HEK293 (cell line): Measurements from ENCODE around the gene TSPAN3.

Source experiments
- CTCF ChIA-PET: fragments of 350-600 bp; formaldehyde crosslinking; extraction: SDS; loops from one replicate; lab custom pipeline; 2021; ENCODE audit warnings: antibody characterized with exemption; lab: Yijun Ruan, JAX
- POLR2A ChIA-PET: fragments of 300-600 bp; formaldehyde crosslinking; extraction: SDS; loops from one replicate; lab custom pipeline; 2020; ENCODE audit warnings: antibody characterized with exemption, inconsistent platforms; lab: Yijun Ruan, JAX
- H3K27ac ChIP-seq: fragments of 200-500 bp; sonication (Bioruptor generic); 2 replicates; pipeline ENCODE4 v1.5.1; 2014; ENCODE audit warnings: low read depth, low read length, control low read depth, inconsistent platforms; ENCODE audit errors: extremely low read depth
- H3K36me3 ChIP-seq, 2 experiments: fragments of 200-500 bp in 1 of 2; sonication (Bioruptor generic) in 1 of 2; 1 replicate in 1 of 2; 2 replicates in 1 of 2; pipeline ENCODE4 v1.5.1; 2014 to 2017; ENCODE audit warnings: inconsistent platforms in 2 of 2, low read length in 2 of 2; ENCODE audit not compliant: control insufficient read depth in 2 of 2, insufficient read depth in 1 of 2
- H3K4me1 ChIP-seq: fragments of 200-500 bp; sonication (Bioruptor generic); 2 replicates; pipeline ENCODE4 v1.5.1; 2014; ENCODE audit warnings: mild to moderate bottlenecking, low read length, inconsistent platforms; ENCODE audit not compliant: control insufficient read depth, insufficient read depth
- H3K4me3 ChIP-seq: 2 replicates; pipeline ENCODE4 v1.5.1; 2011; ENCODE audit warnings: low read depth, mild to moderate bottlenecking, control low read depth, low read length, moderate library complexity
- H3K9me3 ChIP-seq: fragments of 200-500 bp; sonication (Bioruptor generic); 2 replicates; pipeline ENCODE4 v1.5.1; 2014; ENCODE audit warnings: low read depth, low read length, inconsistent platforms; ENCODE audit not compliant: control insufficient read depth, insufficient read depth
- PRDM1 ChIP-seq: fragments of 450-650 bp; formaldehyde crosslinking; IDR thresholded peaks from 2 replicates; pipeline ENCODE4; 2016; ENCODE audit warnings: missing biosample characterization, missing genetic modification characterization
- PRDM6 ChIP-seq: fragments of 450-650 bp; formaldehyde crosslinking; IDR thresholded peaks from 2 replicates; pipeline ENCODE4 v1.5.1; 2017; ENCODE audit warnings: missing biosample characterization, missing genetic modification characterization
- ZBTB1 ChIP-seq: fragments of 450-650 bp; formaldehyde crosslinking; IDR thresholded peaks from 2 replicates; pipeline ENCODE4 v1.5.1; 2016; ENCODE audit warnings: missing biosample characterization, missing genetic modification characterization
- ZNF175 ChIP-seq: fragments of 450-650 bp; formaldehyde crosslinking; IDR thresholded peaks from 2 replicates; pipeline ENCODE4 v1.5.1; 2016; ENCODE audit warnings: missing biosample characterization, missing genetic modification characterization
- ZNF266 ChIP-seq: fragments of 450-650 bp; formaldehyde crosslinking; IDR thresholded peaks from 2 replicates; pipeline ENCODE4 v1.5.1; 2016; ENCODE audit warnings: missing biosample characterization, missing genetic modification characterization, low read depth
- ZNF433 ChIP-seq: fragments of 450-650 bp; formaldehyde crosslinking; IDR thresholded peaks from 2 replicates; pipeline ENCODE4 v1.5.1; 2016; ENCODE audit warnings: missing biosample characterization, missing genetic modification characterization, low read depth
- ZNF518A ChIP-seq: fragments of 450-650 bp; formaldehyde crosslinking; conservative IDR thresholded peaks from 2 replicates; pipeline ENCODE4 v1.5.1; 2016; ENCODE audit warnings: low read depth, missing biosample characterization, missing genetic modification characterization
- ZNF548 ChIP-seq: fragments of 450-650 bp; formaldehyde crosslinking; IDR thresholded peaks from 2 replicates; pipeline ENCODE4 v1.5.1; 2016; ENCODE audit warnings: missing biosample characterization, missing genetic modification characterization
- ZNF677 ChIP-seq: fragments of 450-650 bp; IDR thresholded peaks from 2 replicates; pipeline ENCODE4 v1.5.0; 2018; ENCODE audit warnings: missing biosample characterization, mild to moderate bottlenecking, missing genetic modification characterization, moderate library complexity
- ZNF692 ChIP-seq: fragments of 450-650 bp; formaldehyde crosslinking; IDR thresholded peaks from 2 replicates; pipeline ENCODE4 v1.5.1; 2016; ENCODE audit warnings: missing biosample characterization, missing genetic modification characterization
- TF ChIP-seq, protein P1 (sequence below): fragments of 450-650 bp; formaldehyde crosslinking; IDR thresholded peaks from 2 replicates; pipeline ENCODE4 v1.5.1; 2016; ENCODE audit warnings: missing biosample characterization, missing genetic modification characterization, low read depth
- TF ChIP-seq, protein P2 (sequence below): fragments of 450-650 bp; formaldehyde crosslinking; IDR thresholded peaks from 2 replicates; pipeline ENCODE4 v1.5.1; 2016; ENCODE audit warnings: missing biosample characterization, missing genetic modification characterization
- TF ChIP-seq, protein P3 (sequence below): fragments of 450-650 bp; formaldehyde crosslinking; IDR thresholded peaks from 2 replicates; pipeline ENCODE4 v1.5.1; 2016; ENCODE audit warnings: missing biosample characterization, missing genetic modification characterization
- TF ChIP-seq, protein P4 (sequence below): fragments of 450-650 bp; formaldehyde crosslinking; IDR thresholded peaks from 2 replicates; pipeline ENCODE4 v1.5.1; 2016; ENCODE audit warnings: missing biosample characterization, missing genetic modification characterization

The TSPAN3 gene

DNA sequence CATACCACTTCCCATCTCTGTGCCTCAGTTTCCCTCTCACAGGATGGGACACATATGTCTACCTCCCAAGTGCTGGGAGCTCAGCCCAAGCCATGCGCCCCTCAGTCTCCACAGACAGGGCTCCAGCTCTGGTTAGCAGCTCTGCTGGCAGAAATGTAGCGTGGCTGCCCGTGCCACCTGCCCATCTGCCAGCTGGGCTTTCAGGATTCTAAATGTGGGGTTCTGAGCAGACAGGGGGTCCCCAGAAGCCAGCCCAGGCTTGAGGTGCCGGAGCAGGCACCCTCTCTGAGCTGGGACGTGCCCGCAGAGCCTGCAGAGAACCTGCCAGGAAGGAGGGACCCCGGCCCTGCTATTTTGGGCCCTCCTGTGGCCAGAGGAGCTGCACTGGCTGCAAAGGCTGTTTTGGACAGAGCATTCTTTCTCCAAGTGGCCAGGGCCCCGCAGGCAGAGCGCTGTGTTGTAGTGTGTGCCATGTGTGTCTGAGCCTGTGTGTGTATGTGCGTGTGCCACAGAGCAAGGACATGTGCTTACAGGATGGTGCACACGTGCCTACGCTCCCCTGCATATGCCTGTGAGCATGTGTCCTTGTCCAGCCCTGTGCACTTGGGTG, 44.3 kb downstream of the TSPAN3 start (continued):
- TF ChIP-seq ZNF518A, result no peak
- no peak for TF ChIP-seq ZNF692 (tag by site-specific recombination)
- TF ChIP-seq ZBTB1, result no peak
- TF ChIP-seq ZNF175 (tag by site-specific recombination), result no peak
- TF ChIP-seq, protein P1, sequence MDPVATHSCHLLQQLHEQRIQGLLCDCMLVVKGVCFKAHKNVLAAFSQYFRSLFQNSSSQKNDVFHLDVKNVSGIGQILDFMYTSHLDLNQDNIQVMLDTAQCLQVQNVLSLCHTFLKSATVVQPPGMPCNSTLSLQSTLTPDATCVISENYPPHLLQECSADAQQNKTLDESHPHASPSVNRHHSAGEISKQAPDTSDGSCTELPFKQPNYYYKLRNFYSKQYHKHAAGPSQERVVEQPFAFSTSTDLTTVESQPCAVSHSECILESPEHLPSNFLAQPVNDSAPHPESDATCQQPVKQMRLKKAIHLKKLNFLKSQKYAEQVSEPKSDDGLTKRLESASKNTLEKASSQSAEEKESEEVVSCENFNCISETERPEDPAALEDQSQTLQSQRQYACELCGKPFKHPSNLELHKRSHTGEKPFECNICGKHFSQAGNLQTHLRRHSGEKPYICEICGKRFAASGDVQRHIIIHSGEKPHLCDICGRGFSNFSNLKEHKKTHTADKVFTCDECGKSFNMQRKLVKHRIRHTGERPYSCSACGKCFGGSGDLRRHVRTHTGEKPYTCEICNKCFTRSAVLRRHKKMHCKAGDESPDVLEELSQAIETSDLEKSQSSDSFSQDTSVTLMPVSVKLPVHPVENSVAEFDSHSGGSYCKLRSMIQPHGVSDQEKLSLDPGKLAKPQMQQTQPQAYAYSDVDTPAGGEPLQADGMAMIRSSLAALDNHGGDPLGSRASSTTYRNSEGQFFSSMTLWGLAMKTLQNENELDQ, result no peak
- TF ChIP-seq, protein P2, sequence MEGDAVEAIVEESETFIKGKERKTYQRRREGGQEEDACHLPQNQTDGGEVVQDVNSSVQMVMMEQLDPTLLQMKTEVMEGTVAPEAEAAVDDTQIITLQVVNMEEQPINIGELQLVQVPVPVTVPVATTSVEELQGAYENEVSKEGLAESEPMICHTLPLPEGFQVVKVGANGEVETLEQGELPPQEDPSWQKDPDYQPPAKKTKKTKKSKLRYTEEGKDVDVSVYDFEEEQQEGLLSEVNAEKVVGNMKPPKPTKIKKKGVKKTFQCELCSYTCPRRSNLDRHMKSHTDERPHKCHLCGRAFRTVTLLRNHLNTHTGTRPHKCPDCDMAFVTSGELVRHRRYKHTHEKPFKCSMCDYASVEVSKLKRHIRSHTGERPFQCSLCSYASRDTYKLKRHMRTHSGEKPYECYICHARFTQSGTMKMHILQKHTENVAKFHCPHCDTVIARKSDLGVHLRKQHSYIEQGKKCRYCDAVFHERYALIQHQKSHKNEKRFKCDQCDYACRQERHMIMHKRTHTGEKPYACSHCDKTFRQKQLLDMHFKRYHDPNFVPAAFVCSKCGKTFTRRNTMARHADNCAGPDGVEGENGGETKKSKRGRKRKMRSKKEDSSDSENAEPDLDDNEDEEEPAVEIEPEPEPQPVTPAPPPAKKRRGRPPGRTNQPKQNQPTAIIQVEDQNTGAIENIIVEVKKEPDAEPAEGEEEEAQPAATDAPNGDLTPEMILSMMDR, result no peak
- no peak for TF ChIP-seq ZNF677 (tag by site-specific recombination)
- TF ChIP-seq, protein P3, sequence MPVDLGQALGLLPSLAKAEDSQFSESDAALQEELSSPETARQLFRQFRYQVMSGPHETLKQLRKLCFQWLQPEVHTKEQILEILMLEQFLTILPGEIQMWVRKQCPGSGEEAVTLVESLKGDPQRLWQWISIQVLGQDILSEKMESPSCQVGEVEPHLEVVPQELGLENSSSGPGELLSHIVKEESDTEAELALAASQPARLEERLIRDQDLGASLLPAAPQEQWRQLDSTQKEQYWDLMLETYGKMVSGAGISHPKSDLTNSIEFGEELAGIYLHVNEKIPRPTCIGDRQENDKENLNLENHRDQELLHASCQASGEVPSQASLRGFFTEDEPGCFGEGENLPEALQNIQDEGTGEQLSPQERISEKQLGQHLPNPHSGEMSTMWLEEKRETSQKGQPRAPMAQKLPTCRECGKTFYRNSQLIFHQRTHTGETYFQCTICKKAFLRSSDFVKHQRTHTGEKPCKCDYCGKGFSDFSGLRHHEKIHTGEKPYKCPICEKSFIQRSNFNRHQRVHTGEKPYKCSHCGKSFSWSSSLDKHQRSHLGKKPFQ (tag by site-specific recombination), result no peak
- TF ChIP-seq PRDM1 (tag by site-specific recombination), result no peak
- TF ChIP-seq, protein P4, sequence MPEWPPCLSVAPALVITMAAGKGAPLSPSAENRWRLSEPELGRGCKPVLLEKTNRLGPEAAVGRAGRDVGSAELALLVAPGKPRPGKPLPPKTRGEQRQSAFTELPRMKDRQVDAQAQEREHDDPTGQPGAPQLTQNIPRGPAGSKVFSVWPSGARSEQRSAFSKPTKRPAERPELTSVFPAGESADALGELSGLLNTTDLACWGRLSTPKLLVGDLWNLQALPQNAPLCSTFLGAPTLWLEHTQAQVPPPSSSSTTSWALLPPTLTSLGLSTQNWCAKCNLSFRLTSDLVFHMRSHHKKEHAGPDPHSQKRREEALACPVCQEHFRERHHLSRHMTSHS (tag by site-specific recombination), result no peak
- TF ChIP-seq ZNF433 (tag by site-specific recombination), result no peak
- TF ChIP-seq ZNF266 (tag by site-specific recombination), result no peak
- TF ChIP-seq, all 188 proteins: peak for 0

DNA sequence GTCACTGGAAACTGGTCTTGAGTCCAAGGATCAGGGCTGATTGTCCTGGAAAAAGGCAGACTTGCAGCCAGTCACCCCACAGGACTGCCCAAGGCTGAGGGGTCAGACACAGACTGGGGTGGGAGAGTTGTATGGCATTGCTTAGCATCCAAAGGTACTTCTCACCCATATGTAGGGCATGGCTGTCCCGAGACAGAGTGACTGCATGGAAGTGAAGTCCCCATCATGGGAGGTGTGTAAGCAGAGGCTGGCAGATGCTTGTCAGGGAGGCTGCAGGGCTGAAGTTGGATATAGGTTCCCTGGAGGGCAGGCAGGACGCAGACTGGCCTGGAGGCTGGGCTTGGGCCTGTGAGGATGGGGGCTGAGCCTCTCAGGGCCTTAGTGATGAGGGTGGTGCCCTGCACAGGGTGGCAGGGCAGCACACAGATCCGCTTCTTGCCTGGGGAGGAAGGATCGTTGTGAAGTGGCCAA, 44.9 kb downstream of the TSPAN3 start:
- Histone ChIP-seq H3K4me3 (no peak overlapping the region), H3K36me3 (no peaks in the 10 kb centered on the region), H3K4me1 (no peaks in the 10 kb centered on the region), H3K27ac (no peak overlapping the region), H3K9me3 (no peaks in the 10 kb centered on the region)
- TF ChIP-seq ZNF548 (tag by site-specific recombination), result peak; percentile 64; the same call in 1 of the 2 replicates
- no peak for TF ChIP-seq PRDM6 (tag by site-specific recombination)
- POLR2A ChIA-PET, result no interaction called here
- CTCF ChIA-PET, result interaction anchor here (0.7 to 4.3 kb wide), 8 partner anchors 9 to 518 kb away, joined by 3 to 32 read pairs (median 4); no protein-coding TSS in a partner anchor
